ENCODE results near the gene KRT15. TPM values are rescaled to one million over a fixed set of nuclear protein-coding genes. Genes with fewer than 3 reads are reported as not detected.

Gene KRT15
- polyA plus RNA-seq, 1 of the 3 experiments (the other 2 are of a cell fraction): 16.9 TPM

DNA sequence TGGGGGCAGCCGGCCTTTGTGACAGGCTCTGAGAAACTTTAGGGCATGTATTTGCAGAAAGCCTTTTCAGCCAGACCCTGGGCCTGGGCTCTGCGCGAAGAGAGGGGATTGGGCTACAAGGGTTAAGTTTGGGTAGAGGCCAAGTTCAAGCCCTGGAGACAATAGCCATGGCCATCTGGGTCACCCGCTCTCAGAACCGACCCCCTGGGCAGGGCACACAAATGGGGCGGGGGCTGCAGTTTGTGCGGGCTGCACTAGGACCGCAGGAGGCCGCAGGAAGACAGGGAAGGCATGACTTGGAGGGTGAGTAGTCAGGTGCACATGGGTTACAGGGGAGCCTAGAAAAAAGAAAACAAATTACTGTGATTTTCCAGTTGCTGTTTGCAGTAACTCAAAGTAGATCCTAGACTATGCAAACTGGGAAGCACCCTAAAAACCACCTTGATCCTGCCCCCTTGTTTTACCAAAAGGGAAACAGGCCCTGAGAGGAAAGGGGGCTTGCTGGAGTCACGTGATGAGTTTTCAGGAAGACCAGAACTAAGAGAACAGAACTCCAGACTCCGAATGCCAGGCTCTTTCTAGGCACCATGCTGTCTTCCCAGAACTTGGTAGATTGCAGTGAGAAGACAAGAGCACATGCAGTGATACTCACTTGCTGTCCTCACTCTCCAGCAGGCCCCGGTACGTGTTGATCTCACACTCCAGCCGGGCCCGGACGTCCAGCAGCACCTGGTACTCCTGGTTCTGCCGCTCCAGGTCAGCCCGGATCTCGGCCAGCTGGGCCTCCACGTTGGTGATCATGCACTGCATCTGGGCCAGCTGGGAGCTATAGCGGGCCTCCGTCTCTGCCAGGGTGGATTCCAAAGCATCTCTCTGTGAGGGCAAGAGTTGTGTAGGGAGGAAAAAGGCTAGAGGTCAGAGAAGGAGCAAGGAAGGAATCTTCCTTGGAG, 41.5 kb downstream of the KRT15 start:
- H3F3A ChIP-seq (replicated peaks; ENCODE audit: insufficient read depth): no peaks in the 10 kb centered on the region
- no peaks in the 10 kb centered on the region; the same call in 1 of the 2 replicates for H3K9me3 ChIP-seq
- no peaks in the 10 kb centered on the region for H3K9me2 ChIP-seq
- ChIA-PET POLR2A (no interaction called here), CTCF (interaction anchor here (3.0 kb wide), 1 partner anchor 72 kb away, joined by 15 read pairs; no protein-coding TSS in a partner anchor)
- H3K4me1 ChIP-seq (ENCODE audit: control insufficient read depth in 1 of 2, insufficient read depth in 2 of 2, low read depth in 1 of 2, low read length in 1 of 2): no peaks in the 10 kb centered on the region
- WGBS (ENCODE audit: low lambda C conversion rate): 74% methylated on average over 19 of the region's 22 CpGs
- H3K36me3 ChIP-seq (replicated peaks in 1 of 2; ENCODE audit: control insufficient read depth in 1 of 2, insufficient read depth in 2 of 2, low read length in 1 of 2): no peaks in the 10 kb centered on the region
- no peak overlapping the region for H3K9ac ChIP-seq
- H3K4me3 ChIP-seq (ENCODE audit: low read depth in 2 of 2, low read length in 1 of 2): no peak overlapping the region
- no peak for TF ChIP-seq YY1 (IDR thresholded peaks at IDR 0.05; ENCODE audit: low read depth)
- no peak overlapping the region for H2AFZ ChIP-seq (ENCODE audit: low read depth)
- no peaks in the 10 kb centered on the region for H3K79me2 ChIP-seq (ENCODE audit: insufficient read depth)
- no peaks in the 10 kb centered on the region for H3K27me3 ChIP-seq (ENCODE audit: insufficient read depth)
- no peaks in the 10 kb centered on the region for H4K20me1 ChIP-seq (ENCODE audit: insufficient read depth)
- H3K27ac ChIP-seq (ENCODE audit: low read depth in 2 of 2, low read length in 1 of 2): no peak overlapping the region
- no peak for DNase-seq
- no peak overlapping the region for H3K4me2 ChIP-seq

DNA sequence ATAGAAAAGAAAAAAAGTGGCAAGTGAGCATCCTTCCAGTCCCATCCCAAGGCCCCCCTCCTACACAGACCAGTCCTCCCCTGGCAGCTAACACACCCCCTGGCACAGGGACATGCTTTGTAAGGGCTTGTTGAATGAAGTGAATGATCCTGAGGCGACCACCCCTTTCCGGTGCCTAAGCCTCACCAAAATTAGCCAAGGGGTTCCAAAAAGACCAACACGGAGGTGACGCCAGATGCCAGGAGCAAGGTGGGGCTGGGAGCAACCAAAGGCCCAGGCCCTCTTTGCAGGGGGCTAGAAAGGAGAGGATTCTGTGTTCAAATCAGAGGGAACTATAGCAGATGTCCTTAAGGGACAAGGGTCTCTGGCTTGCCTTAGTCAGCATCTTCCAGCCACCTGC, 43.3 kb downstream of the KRT15 start:
- no peak for DNase-seq
- CTCF ChIA-PET: interaction anchor here (1.0 to 3.0 kb wide), 2 partner anchors 73 to 190 kb away, joined by 3 to 15 read pairs; no protein-coding TSS in a partner anchor
- Histone ChIP-seq H3K9me3 (no peaks in the 10 kb centered on the region; the same call in 1 of the 2 replicates), H3K4me3 (ENCODE audit: low read depth in 2 of 2, low read length in 1 of 2) (no peak overlapping the region), H3K27me3 (ENCODE audit: insufficient read depth) (no peaks in the 10 kb centered on the region), H3K4me1 (ENCODE audit: control insufficient read depth in 1 of 2, insufficient read depth in 2 of 2, low read depth in 1 of 2, low read length in 1 of 2) (no peaks in the 10 kb centered on the region), H3K9ac (no peak overlapping the region), H2AFZ (ENCODE audit: low read depth) (no peak overlapping the region), H3K79me2 (ENCODE audit: insufficient read depth) (no peaks in the 10 kb centered on the region), H3K36me3 (replicated peaks in 1 of 2; ENCODE audit: control insufficient read depth in 1 of 2, insufficient read depth in 2 of 2, low read length in 1 of 2) (no peaks in the 10 kb centered on the region), H3K9me2 (no peaks in the 10 kb centered on the region), H3F3A (replicated peaks; ENCODE audit: insufficient read depth) (no peaks in the 10 kb centered on the region), H3K4me2 (no peak overlapping the region), H3K27ac (ENCODE audit: low read depth in 2 of 2, low read length in 1 of 2) (no peak overlapping the region), H4K20me1 (ENCODE audit: insufficient read depth) (no peaks in the 10 kb centered on the region)
- 92% methylated on average over 4 of the region's 4 CpGs for WGBS (ENCODE audit: low lambda C conversion rate)
- POLR2A ChIA-PET: no interaction called here
- TF ChIP-seq POLR2AphosphoS5 (IDR thresholded peaks at IDR 0.05; ENCODE audit: low read depth, low read length) (no peak), RFX5 (IDR thresholded peaks at IDR 0.05; ENCODE audit: low read length) (no peak)

DNA sequence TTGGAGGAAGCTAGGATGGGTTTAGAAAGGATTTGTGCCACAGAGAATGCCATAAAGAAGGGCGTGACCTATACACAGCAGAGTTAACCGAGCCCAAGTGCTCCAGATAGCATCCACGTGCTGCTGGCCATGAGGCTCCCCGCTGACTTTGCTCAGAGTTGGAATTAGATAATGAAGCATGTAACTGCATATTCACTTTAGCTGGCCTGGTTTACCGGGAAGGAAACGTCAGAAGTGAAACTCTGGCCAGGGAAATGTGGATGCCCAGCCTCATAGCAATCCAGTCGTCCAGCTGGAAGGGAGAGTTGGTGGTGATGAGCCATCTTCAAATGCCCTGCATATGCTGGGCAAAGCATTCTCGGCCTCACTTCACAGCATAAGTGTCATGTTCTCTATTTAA, 43.8 kb downstream of the KRT15 start:
- Histone ChIP-seq H3K4me2 (no peak overlapping the region), H3K4me3 (ENCODE audit: low read depth in 2 of 2, low read length in 1 of 2) (no peak overlapping the region), H3K9me3 (no peaks in the 10 kb centered on the region; the same call in 1 of the 2 replicates), H2AFZ (ENCODE audit: low read depth) (no peak overlapping the region), H4K20me1 (ENCODE audit: insufficient read depth) (no peaks in the 10 kb centered on the region), H3K36me3 (replicated peaks in 1 of 2; ENCODE audit: control insufficient read depth in 1 of 2, insufficient read depth in 2 of 2, low read length in 1 of 2) (no peaks in the 10 kb centered on the region), H3K27me3 (ENCODE audit: insufficient read depth) (no peaks in the 10 kb centered on the region), H3K9me2 (no peaks in the 10 kb centered on the region), H3K4me1 (ENCODE audit: control insufficient read depth in 1 of 2, insufficient read depth in 2 of 2, low read depth in 1 of 2, low read length in 1 of 2) (no peaks in the 10 kb centered on the region), H3F3A (replicated peaks; ENCODE audit: insufficient read depth) (no peaks in the 10 kb centered on the region), H3K9ac (no peak overlapping the region), H3K79me2 (ENCODE audit: insufficient read depth) (no peaks in the 10 kb centered on the region), H3K27ac (ENCODE audit: low read depth in 2 of 2, low read length in 1 of 2) (no peak overlapping the region)
- CTCF ChIA-PET: interaction anchor here (0.9 to 3.0 kb wide), 3 partner anchors 16 to 105 kb away, joined by 3 to 15 read pairs (median 3); no protein-coding TSS in a partner anchor
- POLR2A ChIA-PET: no interaction called here
- 17% methylated on average over 6 of the region's 8 CpGs for WGBS (ENCODE audit: low lambda C conversion rate)
- DNase-seq: no peak
- TF ChIP-seq, protein P1, sequence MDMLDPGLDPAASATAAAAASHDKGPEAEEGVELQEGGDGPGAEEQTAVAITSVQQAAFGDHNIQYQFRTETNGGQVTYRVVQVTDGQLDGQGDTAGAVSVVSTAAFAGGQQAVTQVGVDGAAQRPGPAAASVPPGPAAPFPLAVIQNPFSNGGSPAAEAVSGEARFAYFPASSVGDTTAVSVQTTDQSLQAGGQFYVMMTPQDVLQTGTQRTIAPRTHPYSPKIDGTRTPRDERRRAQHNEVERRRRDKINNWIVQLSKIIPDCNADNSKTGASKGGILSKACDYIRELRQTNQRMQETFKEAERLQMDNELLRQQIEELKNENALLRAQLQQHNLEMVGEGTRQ (IDR thresholded peaks at IDR 0.05; ENCODE audit: borderline replicate concordance, low read depth, low read length): no peak
- TF ChIP-seq MXI1 (IDR thresholded peaks at IDR 0.05; ENCODE audit: low read depth, low read length) (no peak), POLR2AphosphoS5 (IDR thresholded peaks at IDR 0.05; ENCODE audit: low read depth, low read length) (no peak), NFIC (IDR thresholded peaks at IDR 0.05; ENCODE audit: borderline replicate concordance) (no peak), TCF12 (IDR thresholded peaks at IDR 0.05) (no peak), JUND (IDR thresholded peaks at IDR 0.05) (no peak), MEF2A (IDR thresholded peaks at IDR 0.05; ENCODE audit: borderline replicate concordance, low read depth) (no peak), FOXJ3 (CRISPR knock-in tag; IDR thresholded peaks at IDR 0.05) (no peak), CHD2 (IDR thresholded peaks at IDR 0.05; ENCODE audit: low read length, partially characterized antibody) (no peak), ELF1 (IDR thresholded peaks at IDR 0.05) (no peak), TEAD4 (IDR thresholded peaks at IDR 0.05; ENCODE audit: borderline replicate concordance, insufficient read depth) (no peak), EP300 (IDR thresholded peaks at IDR 0.05; ENCODE audit: borderline replicate concordance in 1 of 2, low read depth in 1 of 2, low read length in 1 of 2) (no peak), FOSL2 (IDR thresholded peaks at IDR 0.05; ENCODE audit: borderline replicate concordance, low read depth) (no peak)
- TF ChIP-seq, protein P2, sequence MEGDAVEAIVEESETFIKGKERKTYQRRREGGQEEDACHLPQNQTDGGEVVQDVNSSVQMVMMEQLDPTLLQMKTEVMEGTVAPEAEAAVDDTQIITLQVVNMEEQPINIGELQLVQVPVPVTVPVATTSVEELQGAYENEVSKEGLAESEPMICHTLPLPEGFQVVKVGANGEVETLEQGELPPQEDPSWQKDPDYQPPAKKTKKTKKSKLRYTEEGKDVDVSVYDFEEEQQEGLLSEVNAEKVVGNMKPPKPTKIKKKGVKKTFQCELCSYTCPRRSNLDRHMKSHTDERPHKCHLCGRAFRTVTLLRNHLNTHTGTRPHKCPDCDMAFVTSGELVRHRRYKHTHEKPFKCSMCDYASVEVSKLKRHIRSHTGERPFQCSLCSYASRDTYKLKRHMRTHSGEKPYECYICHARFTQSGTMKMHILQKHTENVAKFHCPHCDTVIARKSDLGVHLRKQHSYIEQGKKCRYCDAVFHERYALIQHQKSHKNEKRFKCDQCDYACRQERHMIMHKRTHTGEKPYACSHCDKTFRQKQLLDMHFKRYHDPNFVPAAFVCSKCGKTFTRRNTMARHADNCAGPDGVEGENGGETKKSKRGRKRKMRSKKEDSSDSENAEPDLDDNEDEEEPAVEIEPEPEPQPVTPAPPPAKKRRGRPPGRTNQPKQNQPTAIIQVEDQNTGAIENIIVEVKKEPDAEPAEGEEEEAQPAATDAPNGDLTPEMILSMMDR (IDR thresholded peaks at IDR 0.05): no peak
- TF ChIP-seq, protein P3, sequence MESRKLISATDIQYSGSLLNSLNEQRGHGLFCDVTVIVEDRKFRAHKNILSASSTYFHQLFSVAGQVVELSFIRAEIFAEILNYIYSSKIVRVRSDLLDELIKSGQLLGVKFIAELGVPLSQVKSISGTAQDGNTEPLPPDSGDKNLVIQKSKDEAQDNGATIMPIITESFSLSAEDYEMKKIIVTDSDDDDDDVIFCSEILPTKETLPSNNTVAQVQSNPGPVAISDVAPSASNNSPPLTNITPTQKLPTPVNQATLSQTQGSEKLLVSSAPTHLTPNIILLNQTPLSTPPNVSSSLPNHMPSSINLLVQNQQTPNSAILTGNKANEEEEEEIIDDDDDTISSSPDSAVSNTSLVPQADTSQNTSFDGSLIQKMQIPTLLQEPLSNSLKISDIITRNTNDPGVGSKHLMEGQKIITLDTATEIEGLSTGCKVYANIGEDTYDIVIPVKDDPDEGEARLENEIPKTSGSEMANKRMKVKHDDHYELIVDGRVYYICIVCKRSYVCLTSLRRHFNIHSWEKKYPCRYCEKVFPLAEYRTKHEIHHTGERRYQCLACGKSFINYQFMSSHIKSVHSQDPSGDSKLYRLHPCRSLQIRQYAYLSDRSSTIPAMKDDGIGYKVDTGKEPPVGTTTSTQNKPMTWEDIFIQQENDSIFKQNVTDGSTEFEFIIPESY (IDR thresholded peaks at IDR 0.05; ENCODE audit: borderline replicate concordance, low read depth): no peak

Data from SK-N-SH (cell line).